WTC11 (cell line): Measurements from ENCODE around the gene KIAA1958. TPM values are rescaled to one million over a fixed set of nuclear protein-coding genes. Genes with fewer than 3 reads are reported as not detected.

Experiments
- ATAC-seq: fragments of 200-7000 bp; cut with Tn5 transposase; 2 replicates; pipeline ENCODE4 v1.10.0; 2021; ENCODE audit warnings: mild to moderate bottlenecking, moderate library complexity
- CTCF ChIA-PET: fragments of 300-600 bp; sonication (Branson Sonifier 250); formaldehyde crosslinking; loops from one replicate; lab custom pipeline; 2021; ENCODE audit warnings: antibody characterized with exemption; lab: Charles Lee
- POLR2A ChIA-PET: fragments of 350-600 bp; sonication (Branson Sonifier 250); formaldehyde crosslinking; loops from one replicate; lab custom pipeline; 2021; ENCODE audit warnings: antibody characterized with exemption; lab: Charles Lee
- DNase-seq: peaks from one replicate; pipeline ENCODE4 v3.0.0; 2021; ENCODE audit warnings: low spot score
- H3K27ac Mint-ChIP-seq: 2 replicates; pipeline ENCODE4 v1.8.0; 2021; ENCODE audit warnings: mixed read lengths
- H3K27me3 Mint-ChIP-seq: 2 replicates; pipeline ENCODE4 v1.8.0; 2021; ENCODE audit warnings: low read depth, mild to moderate bottlenecking, moderate library complexity, mixed read lengths
- H3K36me3 Mint-ChIP-seq: 2 replicates; pipeline ENCODE4 v1.8.0; 2021; ENCODE audit warnings: mixed read lengths
- H3K4me1 Mint-ChIP-seq: 2 replicates; pipeline ENCODE4 v1.8.0; 2022; ENCODE audit warnings: mixed read lengths
- H3K4me3 Mint-ChIP-seq: 2 replicates; pipeline ENCODE4 v1.8.0; 2021; ENCODE audit warnings: mild to moderate bottlenecking, moderate library complexity, mixed read lengths
- H3K9me3 Mint-ChIP-seq: 2 replicates; pipeline ENCODE4 v1.8.0; 2021; ENCODE audit warnings: mixed read lengths
- EMX1 ChIP-seq: fragments of 250-450 bp; sonication (Bioruptor Pico); IDR thresholded peaks from 2 replicates; pipeline ENCODE4 v1.8.0; 2021; ENCODE audit warnings: mild to moderate bottlenecking
- ESRRA ChIP-seq: sonication (generic); formaldehyde crosslinking; IDR thresholded peaks from 2 replicates; pipeline ENCODE4 v1.8.1; 2022; ENCODE audit warnings: mild to moderate bottlenecking, missing genetic modification reagents, borderline replicate concordance
- ETV6 ChIP-seq: sonication (generic); formaldehyde crosslinking; IDR thresholded peaks from 2 replicates; pipeline ENCODE4 v1.8.1; 2022; ENCODE audit warnings: mild to moderate bottlenecking, missing genetic modification reagents
- FOXJ3 ChIP-seq: sonication (generic); formaldehyde crosslinking; IDR thresholded peaks from 2 replicates; pipeline ENCODE4 v1.9.0; 2021; ENCODE audit warnings: missing genetic modification reagents, mild to moderate bottlenecking, borderline replicate concordance
- FOXK1 ChIP-seq: sonication (generic); formaldehyde crosslinking; IDR thresholded peaks from 2 replicates; pipeline ENCODE4 v1.8.0; 2022; ENCODE audit warnings: mild to moderate bottlenecking, moderate library complexity, missing genetic modification reagents
- MYBL2 ChIP-seq: sonication (generic); formaldehyde crosslinking; IDR thresholded peaks from 2 replicates; pipeline ENCODE4 v1.8.1; 2023; ENCODE audit warnings: mild to moderate bottlenecking, moderate library complexity, missing genetic modification reagents
- RORB ChIP-seq: fragments of 250-450 bp; sonication (Bioruptor Pico); IDR thresholded peaks from 2 replicates; pipeline ENCODE4 v1.9.0; 2021; ENCODE audit warnings: mild to moderate bottlenecking
- SMAD4 ChIP-seq: sonication (generic); formaldehyde crosslinking; IDR thresholded peaks from 2 replicates; pipeline ENCODE4 v1.8.0; 2022; ENCODE audit warnings: mild to moderate bottlenecking, missing genetic modification reagents
- TCF7 ChIP-seq: sonication (generic); formaldehyde crosslinking; IDR thresholded peaks from 2 replicates; pipeline ENCODE4 v1.8.0; 2022; ENCODE audit warnings: mild to moderate bottlenecking, low read depth, missing genetic modification reagents, moderate library complexity
- TEAD1 ChIP-seq: sonication (generic); formaldehyde crosslinking; IDR thresholded peaks from 2 replicates; pipeline ENCODE4 v1.8.0; 2022; ENCODE audit warnings: mild to moderate bottlenecking, missing genetic modification reagents
- ZNF317 ChIP-seq: sonication (generic); formaldehyde crosslinking; IDR thresholded peaks from 2 replicates; pipeline ENCODE4 v1.8.1; 2023; ENCODE audit warnings: low read depth, mild to moderate bottlenecking, moderate library complexity, missing genetic modification reagents, borderline replicate concordance
- ZNF396 ChIP-seq: fragments of 250-450 bp; sonication (Bioruptor Pico); IDR thresholded peaks from 2 replicates; pipeline ENCODE4 v1.8.0; 2021; ENCODE audit warnings: mild to moderate bottlenecking, moderate library complexity, borderline replicate concordance
- total RNA-seq: library from RNA; stranded (reverse); gene quantifications from 3 replicates; pipeline ENCODE4 v1.2.3, GENCODE V29; 2021
- TF ChIP-seq, protein P1 (sequence below): fragments of 250-450 bp; sonication (Bioruptor Pico); IDR thresholded peaks from 2 replicates; pipeline ENCODE4 v1.9.0; 2021; ENCODE audit warnings: mild to moderate bottlenecking
- TF ChIP-seq, protein P2 (sequence below): sonication (generic); formaldehyde crosslinking; IDR thresholded peaks from 2 replicates; pipeline ENCODE4 v1.8.1; 2023; ENCODE audit warnings: mild to moderate bottlenecking, missing genetic modification reagents, borderline replicate concordance
- TF ChIP-seq, protein P3 (sequence below): sonication (generic); formaldehyde crosslinking; IDR thresholded peaks from 2 replicates; pipeline ENCODE4 v1.8.0; 2022; ENCODE audit warnings: mild to moderate bottlenecking, missing genetic modification reagents
- TF ChIP-seq, protein P4 (sequence below): sonication (generic); formaldehyde crosslinking; IDR thresholded peaks from 2 replicates; pipeline ENCODE4 v1.8.1; 2022; ENCODE audit warnings: low read depth, missing genetic modification reagents, borderline replicate concordance
- TF ChIP-seq, protein P5 (sequence below): sonication (generic); formaldehyde crosslinking; IDR thresholded peaks from 2 replicates; pipeline ENCODE4 v1.8.1; 2023; ENCODE audit warnings: mild to moderate bottlenecking, moderate library complexity, missing genetic modification reagents
- TF ChIP-seq, protein P6 (sequence below): sonication (generic); formaldehyde crosslinking; IDR thresholded peaks from 2 replicates; pipeline ENCODE4 v1.8.1; 2023; ENCODE audit warnings: mild to moderate bottlenecking, missing genetic modification reagents

The KIAA1958 gene
- total RNA-seq, 1 experiment from 2014 or later, result 41.0 TPM

DNA sequence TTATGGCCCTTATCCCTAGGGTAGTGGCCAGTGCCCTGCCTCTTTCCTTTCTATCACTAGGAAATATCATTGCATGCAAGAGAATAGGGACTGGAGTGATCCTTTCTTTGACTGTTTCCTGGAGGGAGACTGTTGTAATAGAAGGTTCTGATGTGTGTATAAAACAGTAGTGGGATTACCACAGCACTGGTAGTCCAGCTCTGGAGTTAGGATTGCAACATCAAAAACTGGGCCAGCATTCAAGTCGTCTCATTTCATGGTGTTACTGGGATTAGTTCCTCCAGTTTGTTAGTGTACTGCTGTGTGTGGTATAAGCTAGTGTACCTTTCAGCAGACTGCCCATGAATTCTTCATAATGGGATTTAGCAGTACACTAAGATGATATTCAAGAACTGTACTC is 45.8 kb downstream of the KIAA1958 start (continued):
- TF ChIP-seq, protein P1, sequence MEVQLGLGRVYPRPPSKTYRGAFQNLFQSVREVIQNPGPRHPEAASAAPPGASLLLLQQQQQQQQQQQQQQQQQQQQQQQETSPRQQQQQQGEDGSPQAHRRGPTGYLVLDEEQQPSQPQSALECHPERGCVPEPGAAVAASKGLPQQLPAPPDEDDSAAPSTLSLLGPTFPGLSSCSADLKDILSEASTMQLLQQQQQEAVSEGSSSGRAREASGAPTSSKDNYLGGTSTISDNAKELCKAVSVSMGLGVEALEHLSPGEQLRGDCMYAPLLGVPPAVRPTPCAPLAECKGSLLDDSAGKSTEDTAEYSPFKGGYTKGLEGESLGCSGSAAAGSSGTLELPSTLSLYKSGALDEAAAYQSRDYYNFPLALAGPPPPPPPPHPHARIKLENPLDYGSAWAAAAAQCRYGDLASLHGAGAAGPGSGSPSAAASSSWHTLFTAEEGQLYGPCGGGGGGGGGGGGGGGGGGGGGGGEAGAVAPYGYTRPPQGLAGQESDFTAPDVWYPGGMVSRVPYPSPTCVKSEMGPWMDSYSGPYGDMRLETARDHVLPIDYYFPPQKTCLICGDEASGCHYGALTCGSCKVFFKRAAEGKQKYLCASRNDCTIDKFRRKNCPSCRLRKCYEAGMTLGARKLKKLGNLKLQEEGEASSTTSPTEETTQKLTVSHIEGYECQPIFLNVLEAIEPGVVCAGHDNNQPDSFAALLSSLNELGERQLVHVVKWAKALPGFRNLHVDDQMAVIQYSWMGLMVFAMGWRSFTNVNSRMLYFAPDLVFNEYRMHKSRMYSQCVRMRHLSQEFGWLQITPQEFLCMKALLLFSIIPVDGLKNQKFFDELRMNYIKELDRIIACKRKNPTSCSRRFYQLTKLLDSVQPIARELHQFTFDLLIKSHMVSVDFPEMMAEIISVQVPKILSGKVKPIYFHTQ (CRISPR knock-in tag), result no peak
- TF ChIP-seq ZNF317 (CRISPR knock-in tag) (no peak), FOXJ3 (CRISPR knock-in tag) (no peak), MYBL2 (CRISPR knock-in tag) (no peak), RORB (no peak)

DNA sequence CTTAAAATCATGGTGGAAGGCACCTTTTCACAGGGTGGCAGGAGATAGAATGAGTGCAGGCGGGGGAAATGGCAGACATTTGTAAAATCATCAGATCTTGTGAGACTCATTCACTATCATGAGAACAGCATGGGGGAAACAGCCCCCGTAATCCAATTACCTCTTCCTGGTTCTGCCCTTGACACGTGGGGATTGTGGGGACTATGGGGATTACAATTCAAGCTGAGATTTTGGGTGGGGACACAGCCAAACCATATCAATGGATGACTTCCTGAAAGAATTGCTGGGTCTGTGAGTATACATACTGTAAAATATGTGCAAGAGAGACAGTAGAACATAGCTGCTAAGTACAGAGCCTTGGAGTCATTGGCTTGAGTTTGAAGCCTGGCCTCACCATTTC is 47.0 kb downstream of the KIAA1958 start:
- Mint-ChIP-seq H3K27ac (peak overlapping the region; percentile 32; the same call in 1 of the 2 replicates), H3K36me3 (0 out of 2 replicates have a peak, but pooled peaks cover 3% of the 10 kb centered on the region), H3K4me3 (no peak overlapping the region), H3K9me3 (no peaks in the 10 kb centered on the region), H3K27me3 (no peaks in the 10 kb centered on the region), H3K4me1 (peaks cover 14% of the 10 kb centered on the region)
- no peak for ATAC-seq
- CTCF ChIA-PET, result interaction anchor here (0.7 kb wide), 1 partner anchor 231 kb away, joined by 4 read pairs; no protein-coding TSS in a partner anchor
- TF ChIP-seq TCF7 (CRISPR knock-in tag) (no peak), ESRRA (CRISPR knock-in tag) (no peak), ZNF396 (no peak), EMX1 (no peak), RORB (no peak), TEAD1 (no peak), ZNF317 (CRISPR knock-in tag) (no peak), ETV6 (CRISPR knock-in tag) (no peak), SMAD4 (CRISPR knock-in tag) (no peak), FOXK1 (CRISPR knock-in tag) (no peak)
- TF ChIP-seq, protein P2, sequence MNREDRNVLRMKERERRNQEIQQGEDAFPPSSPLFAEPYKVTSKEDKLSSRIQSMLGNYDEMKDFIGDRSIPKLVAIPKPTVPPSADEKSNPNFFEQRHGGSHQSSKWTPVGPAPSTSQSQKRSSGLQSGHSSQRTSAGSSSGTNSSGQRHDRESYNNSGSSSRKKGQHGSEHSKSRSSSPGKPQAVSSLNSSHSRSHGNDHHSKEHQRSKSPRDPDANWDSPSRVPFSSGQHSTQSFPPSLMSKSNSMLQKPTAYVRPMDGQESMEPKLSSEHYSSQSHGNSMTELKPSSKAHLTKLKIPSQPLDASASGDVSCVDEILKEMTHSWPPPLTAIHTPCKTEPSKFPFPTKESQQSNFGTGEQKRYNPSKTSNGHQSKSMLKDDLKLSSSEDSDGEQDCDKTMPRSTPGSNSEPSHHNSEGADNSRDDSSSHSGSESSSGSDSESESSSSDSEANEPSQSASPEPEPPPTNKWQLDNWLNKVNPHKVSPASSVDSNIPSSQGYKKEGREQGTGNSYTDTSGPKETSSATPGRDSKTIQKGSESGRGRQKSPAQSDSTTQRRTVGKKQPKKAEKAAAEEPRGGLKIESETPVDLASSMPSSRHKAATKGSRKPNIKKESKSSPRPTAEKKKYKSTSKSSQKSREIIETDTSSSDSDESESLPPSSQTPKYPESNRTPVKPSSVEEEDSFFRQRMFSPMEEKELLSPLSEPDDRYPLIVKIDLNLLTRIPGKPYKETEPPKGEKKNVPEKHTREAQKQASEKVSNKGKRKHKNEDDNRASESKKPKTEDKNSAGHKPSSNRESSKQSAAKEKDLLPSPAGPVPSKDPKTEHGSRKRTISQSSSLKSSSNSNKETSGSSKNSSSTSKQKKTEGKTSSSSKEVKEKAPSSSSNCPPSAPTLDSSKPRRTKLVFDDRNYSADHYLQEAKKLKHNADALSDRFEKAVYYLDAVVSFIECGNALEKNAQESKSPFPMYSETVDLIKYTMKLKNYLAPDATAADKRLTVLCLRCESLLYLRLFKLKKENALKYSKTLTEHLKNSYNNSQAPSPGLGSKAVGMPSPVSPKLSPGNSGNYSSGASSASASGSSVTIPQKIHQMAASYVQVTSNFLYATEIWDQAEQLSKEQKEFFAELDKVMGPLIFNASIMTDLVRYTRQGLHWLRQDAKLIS (CRISPR knock-in tag), result no peak
- TF ChIP-seq, protein P3, sequence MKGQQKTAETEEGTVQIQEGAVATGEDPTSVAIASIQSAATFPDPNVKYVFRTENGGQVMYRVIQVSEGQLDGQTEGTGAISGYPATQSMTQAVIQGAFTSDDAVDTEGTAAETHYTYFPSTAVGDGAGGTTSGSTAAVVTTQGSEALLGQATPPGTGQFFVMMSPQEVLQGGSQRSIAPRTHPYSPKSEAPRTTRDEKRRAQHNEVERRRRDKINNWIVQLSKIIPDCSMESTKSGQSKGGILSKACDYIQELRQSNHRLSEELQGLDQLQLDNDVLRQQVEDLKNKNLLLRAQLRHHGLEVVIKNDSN (CRISPR knock-in tag), result no peak
- TF ChIP-seq, protein P4, sequence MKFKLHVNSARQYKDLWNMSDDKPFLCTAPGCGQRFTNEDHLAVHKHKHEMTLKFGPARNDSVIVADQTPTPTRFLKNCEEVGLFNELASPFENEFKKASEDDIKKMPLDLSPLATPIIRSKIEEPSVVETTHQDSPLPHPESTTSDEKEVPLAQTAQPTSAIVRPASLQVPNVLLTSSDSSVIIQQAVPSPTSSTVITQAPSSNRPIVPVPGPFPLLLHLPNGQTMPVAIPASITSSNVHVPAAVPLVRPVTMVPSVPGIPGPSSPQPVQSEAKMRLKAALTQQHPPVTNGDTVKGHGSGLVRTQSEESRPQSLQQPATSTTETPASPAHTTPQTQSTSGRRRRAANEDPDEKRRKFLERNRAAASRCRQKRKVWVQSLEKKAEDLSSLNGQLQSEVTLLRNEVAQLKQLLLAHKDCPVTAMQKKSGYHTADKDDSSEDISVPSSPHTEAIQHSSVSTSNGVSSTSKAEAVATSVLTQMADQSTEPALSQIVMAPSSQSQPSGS, result no peak
- TF ChIP-seq, protein P5, sequence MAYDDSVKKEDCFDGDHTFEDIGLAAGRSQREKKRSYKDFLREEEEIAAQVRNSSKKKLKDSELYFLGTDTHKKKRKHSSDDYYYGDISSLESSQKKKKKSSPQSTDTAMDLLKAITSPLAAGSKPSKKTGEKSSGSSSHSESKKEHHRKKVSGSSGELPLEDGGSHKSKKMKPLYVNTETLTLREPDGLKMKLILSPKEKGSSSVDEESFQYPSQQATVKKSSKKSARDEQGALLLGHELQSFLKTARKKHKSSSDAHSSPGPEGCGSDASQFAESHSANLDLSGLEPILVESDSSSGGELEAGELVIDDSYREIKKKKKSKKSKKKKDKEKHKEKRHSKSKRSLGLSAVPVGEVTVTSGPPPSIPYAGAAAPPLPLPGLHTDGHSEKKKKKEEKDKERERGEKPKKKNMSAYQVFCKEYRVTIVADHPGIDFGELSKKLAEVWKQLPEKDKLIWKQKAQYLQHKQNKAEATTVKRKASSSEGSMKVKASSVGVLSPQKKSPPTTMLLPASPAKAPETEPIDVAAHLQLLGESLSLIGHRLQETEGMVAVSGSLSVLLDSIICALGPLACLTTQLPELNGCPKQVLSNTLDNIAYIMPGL (CRISPR knock-in tag), result no peak
- TF ChIP-seq, protein P6, sequence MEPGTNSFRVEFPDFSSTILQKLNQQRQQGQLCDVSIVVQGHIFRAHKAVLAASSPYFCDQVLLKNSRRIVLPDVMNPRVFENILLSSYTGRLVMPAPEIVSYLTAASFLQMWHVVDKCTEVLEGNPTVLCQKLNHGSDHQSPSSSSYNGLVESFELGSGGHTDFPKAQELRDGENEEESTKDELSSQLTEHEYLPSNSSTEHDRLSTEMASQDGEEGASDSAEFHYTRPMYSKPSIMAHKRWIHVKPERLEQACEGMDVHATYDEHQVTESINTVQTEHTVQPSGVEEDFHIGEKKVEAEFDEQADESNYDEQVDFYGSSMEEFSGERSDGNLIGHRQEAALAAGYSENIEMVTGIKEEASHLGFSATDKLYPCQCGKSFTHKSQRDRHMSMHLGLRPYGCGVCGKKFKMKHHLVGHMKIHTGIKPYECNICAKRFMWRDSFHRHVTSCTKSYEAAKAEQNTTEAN (CRISPR knock-in tag), result no peak
- no peak for DNase-seq
- POLR2A ChIA-PET, result no interaction called here
